ENCODE results near the gene MSH2.
"Not testable (repeated sequence)": the region's sequence is repeated elsewhere in the genome, so short reads cannot be mapped to it uniquely, and the experiment has no call there.

Gene MSH2

GRCh38 chr2:47484396-47484795 is 81.4 kb downstream of the MSH2 start:
- DNase-seq (ENCODE audit: low read depth): no peak

DNA sequence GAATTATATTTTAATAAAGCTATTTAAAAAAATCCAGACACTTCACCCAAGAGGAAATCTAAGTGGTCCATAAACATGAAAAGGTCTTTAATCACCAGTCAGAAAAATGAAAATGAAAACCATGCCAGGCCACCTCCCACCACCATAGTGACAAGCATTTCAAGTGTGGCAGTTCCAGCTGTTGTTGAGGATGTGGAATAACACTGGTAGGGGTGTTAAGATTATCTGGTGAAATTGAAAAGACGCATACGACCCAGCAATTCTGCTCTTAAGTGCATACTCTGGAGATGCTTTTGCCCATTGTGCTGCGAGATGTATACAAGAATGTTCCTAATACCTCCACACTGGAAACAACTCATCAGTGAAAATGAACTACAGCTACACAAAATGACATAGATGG is 82.2 kb downstream of the MSH2 start:
- DNase-seq (ENCODE audit: low read depth): no peak

DNA sequence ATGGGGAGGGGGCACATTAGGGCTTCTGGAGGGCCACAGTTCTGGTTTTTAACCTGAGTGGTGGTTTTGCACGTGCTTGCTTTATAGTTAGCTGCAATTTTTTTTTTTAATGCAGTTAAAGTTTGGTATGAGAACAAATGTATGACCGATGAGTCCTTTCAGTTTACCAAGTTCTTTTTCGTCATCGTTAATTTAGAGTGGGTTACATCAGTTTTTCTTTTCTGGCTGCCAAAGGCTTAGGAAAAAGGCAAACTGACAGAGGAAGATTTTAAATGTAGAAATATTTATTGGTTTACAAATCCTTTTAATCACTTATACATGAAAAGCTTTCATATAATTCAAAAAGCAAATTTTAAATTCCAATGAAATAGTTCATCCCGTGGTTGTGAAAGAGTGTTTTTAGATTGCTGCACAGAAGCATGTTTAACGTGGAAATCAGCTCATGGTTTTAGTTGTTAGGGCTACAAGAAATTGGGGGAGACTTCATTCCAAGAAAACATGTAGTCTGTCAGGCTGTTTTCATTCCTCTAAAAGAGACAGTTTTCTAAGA is 82.9 kb downstream of the MSH2 start:
- no peak for DNase-seq (ENCODE audit: low read depth)

DNA sequence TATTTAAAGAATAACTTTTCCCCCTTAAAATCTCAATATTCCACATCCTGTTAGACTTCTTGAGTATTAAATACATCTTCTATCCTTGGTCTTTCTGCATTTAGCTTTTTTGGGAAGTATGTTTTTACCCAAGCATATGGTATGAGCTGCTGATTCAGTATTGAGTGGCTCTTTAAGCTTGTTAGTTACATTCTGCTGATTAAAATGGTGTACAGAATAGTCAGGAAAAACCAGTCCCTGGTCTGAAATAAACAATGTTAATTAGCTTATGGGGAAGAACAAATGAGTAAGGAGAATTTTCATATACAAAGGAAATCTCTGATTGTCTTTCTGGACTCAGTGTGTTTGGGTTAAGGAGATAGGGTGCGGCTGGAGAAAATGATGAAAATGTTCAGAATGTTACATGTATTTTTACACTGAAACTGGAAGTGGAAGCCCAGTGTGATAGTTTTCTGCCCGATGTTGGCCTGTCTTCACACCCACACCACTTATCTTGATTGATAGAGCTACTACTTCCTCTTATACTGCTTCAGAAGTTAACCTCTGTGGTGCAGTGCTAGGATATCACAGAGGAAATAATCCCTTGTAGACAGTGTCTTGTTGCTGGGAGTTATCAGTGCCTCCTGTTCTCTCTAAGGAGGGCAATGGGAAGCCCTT is 84.0 kb downstream of the MSH2 start:
- no peak for DNase-seq (ENCODE audit: low read depth)

GRCh38 chr2:47487498-47487875 is 84.5 kb downstream of the MSH2 start:
- no peak for DNase-seq (ENCODE audit: low read depth)

GRCh38 chr2:47488870-47489584 is 86.1 kb downstream of the MSH2 start:
- DNase-seq (ENCODE audit: low read depth): no peak

- DNase-seq (ENCODE audit: low read depth): no peak
Measured at GRCh38 chr2:47490406-47490805, 87.5 kb downstream of the MSH2 start.

- DNase-seq (ENCODE audit: low read depth): no peak
Measured at GRCh38 chr2:47493317-47494035, 90.5 kb downstream of the MSH2 start.

- DNase-seq (ENCODE audit: low read depth): no peak
Measured at GRCh38 chr2:47494267-47495130, 91.5 kb downstream of the MSH2 start.

DNA sequence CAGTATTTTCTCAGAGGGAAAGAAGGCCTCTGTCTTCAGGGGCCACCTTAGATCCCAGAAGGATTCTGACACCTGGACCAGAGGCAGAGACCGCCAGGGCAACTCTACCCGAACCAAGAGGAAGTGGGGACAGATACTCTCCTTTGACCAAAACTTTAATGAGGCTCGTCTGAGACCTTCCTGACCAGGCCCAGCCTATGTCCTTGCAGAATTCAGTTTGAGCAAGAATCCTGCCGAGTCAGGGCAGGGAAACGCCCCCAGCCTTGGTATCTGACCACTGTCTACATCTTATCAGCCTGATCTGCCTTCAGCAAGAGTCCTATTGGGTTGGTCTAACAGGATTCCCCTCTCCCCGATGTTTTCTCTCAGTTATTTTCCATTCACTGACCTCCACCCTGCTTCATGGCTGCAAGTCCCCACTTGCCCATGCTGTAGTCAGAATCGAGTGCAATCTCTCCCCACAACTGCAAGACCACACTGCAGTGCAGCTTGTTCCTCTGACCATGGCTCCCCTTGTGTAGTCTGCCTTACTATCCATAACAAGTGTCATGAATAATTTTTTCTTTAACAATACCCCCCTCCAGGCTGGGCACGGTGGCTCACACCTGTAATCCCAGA is 95.0 kb downstream of the MSH2 start:
- no peak for DNase-seq (ENCODE audit: low read depth)

GRCh38 chr2:47499093-47499492 is 96.1 kb downstream of the MSH2 start:
- DNase-seq (ENCODE audit: low read depth): no peak

DNA sequence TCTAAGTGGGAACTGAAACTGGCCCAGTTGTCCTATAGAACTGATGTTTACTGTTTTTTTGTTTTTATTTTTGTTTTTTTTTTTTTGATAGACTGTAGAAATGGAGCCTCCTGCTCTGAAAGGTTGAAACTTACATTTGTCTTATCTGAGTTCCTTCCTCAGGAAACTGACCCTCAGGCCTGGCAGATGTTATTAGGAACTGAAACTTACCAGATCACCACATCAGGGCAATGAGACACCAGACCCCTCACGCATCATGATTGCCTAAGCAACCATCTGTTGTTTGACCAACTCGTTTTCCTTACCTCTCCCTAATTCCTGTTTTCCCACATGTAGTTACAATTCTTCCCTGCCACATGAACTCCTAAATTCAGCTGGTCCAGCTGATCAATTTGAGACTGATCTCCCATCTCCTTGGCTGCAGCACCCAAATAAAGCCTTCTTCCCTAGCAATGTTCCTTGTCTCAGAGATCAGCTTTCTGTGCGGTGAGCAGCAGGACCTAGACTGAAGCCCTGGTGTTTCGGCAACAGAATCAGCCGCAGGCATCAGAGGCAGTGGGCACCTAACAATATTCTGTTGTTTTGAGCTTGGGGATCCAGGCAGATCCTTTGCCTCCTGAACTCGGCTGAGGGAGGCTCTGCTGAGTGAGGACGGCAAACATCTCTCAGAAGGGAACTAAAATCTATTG is 96.8 kb downstream of the MSH2 start:
- no peak for DNase-seq (ENCODE audit: low read depth)

DNA sequence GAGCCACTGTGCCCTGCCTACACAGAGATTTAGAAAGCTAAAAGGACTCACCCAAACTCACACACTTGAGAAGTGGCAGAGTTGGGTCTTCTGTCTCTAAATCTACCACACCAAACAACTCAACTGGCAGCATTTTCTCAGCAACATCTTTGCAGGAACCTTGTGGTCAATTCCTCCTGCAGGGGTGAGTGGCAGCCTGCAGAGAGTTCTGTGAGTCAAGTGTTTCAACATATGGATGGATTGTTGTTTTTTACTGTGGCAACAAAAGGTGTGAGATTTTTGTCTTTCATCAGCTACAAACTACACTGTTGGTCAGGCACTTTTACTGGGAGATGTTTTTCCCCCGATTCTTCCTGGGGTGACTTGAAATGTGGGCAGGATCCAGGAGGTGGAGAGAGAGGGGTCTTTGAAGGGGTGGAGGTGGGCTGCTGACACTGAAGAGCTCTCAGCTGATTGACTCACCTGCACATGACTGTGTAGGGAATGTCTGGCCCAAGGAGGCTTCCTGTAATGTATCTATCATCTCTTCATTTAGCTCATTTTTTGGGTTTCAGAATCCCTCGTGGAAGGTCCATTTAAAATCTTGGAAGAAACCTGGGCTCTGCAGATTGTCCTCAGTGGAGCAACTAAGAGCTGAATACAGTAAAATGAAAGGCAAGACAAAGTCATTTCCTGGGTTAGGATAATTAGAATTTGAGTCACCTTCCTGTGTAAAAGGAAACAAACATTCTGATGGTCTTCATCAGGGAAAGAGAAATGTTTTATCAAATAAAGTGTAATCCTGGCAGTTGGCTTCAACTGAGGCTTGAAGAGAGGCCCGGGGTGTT is 98.6 kb downstream of the MSH2 start:
- DNase-seq (ENCODE audit: low read depth): no peak

GRCh38 chr2:47502498-47502897 is 99.5 kb downstream of the MSH2 start:
- DNase-seq (ENCODE audit: low read depth): not testable (repeated sequence)

- DNase-seq (ENCODE audit: low read depth): no peak
Measured at GRCh38 chr2:47503481-47504070, 100.6 kb downstream of the MSH2 start.

GRCh38 chr2:47504174-47504810 is 101.3 kb downstream of the MSH2 start:
- no peak for DNase-seq (ENCODE audit: low read depth)

- no peak for DNase-seq (ENCODE audit: low read depth)
Measured at GRCh38 chr2:47506024-47506423, 103.1 kb downstream of the MSH2 start.

DNA sequence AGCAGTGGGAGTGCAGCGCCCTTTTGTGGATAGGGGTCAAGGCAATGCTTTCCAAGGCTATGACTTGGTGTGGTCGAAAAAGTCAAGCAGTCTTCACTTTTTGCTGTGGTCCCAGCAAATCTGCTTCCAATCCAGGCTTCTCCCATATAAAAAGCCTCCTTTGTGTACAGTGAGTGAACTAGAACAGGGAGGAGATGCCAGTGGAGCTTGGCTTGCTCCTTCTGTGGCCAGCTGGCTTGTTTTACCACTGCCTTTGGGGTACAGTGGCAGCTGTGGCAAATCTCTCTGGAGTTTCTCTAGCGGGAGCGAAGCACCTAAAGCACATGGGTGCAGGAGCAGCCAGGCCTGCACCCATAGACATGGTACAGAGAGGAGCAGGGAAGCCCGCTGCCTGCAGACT is 103.5 kb downstream of the MSH2 start:
- no peak for DNase-seq (ENCODE audit: low read depth)

- DNase-seq (ENCODE audit: low read depth): no peak
Measured at GRCh38 chr2:47508080-47508479, 105.1 kb downstream of the MSH2 start.
